Measurements from ENCODE around the gene KIR3DL1.

DNA sequence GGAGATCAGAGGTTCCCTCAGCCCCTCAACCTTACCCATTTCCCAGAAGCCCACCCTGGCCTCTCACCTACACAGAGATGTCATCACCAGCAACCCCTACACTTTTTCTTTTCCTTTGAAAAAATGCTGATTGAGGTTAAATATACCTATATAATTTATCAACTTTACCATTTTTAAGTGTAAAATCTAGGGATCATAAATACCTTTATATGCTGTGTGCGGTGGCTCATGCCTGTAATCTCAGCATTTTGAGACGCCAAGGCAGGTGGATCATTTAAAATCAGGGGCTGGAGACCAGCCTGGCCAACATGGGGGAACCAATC lies 9.8 kb upstream of the KIR3DL1 start:
- TF ChIP-seq, protein P1, sequence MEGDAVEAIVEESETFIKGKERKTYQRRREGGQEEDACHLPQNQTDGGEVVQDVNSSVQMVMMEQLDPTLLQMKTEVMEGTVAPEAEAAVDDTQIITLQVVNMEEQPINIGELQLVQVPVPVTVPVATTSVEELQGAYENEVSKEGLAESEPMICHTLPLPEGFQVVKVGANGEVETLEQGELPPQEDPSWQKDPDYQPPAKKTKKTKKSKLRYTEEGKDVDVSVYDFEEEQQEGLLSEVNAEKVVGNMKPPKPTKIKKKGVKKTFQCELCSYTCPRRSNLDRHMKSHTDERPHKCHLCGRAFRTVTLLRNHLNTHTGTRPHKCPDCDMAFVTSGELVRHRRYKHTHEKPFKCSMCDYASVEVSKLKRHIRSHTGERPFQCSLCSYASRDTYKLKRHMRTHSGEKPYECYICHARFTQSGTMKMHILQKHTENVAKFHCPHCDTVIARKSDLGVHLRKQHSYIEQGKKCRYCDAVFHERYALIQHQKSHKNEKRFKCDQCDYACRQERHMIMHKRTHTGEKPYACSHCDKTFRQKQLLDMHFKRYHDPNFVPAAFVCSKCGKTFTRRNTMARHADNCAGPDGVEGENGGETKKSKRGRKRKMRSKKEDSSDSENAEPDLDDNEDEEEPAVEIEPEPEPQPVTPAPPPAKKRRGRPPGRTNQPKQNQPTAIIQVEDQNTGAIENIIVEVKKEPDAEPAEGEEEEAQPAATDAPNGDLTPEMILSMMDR (IDR thresholded peaks at IDR 0.05): no peak
- TF ChIP-seq POLR2A (IDR thresholded peaks at IDR 0.05): no peak
- TF ChIP-seq POLR2AphosphoS5 (IDR thresholded peaks at IDR 0.05): no peak
- no peak for TF ChIP-seq EP300 (IDR thresholded peaks at IDR 0.05)
